AG04449 (cell line): ENCODE data around the gene DPY19L1.
"Not testable (repeated sequence)": the region's sequence is repeated elsewhere in the genome, so short reads cannot be mapped to it uniquely, and the experiment has no call there.

Experiments used
- CTCF ChIA-PET: fragments of 350-600 bp; formaldehyde crosslinking; extraction: SDS; loops from one replicate; lab custom pipeline; 2021; ENCODE audit warnings: antibody characterized with exemption; lab: Yijun Ruan, JAX
- POLR2A ChIA-PET: fragments of 400-600, 350-600 bp; formaldehyde crosslinking; extraction: SDS; loops from one replicate; lab custom pipeline; 2020; ENCODE audit warnings: antibody characterized with exemption, inconsistent platforms; lab: Yijun Ruan, JAX
- DNase-seq: peaks from one replicate; pipeline ENCODE4 v3.0.0-alpha.2; 2010; ENCODE audit warnings: low read depth, low spot score
- H3K4me3 ChIP-seq: 2 replicates; pipeline ENCODE4 v1.5.1; 2011; ENCODE audit warnings: low read depth, mild to moderate bottlenecking, control low read depth, low read length
- CTCF ChIP-seq: IDR thresholded peaks from one replicate; pipeline ENCODE4 v1.5.1; 2011; ENCODE audit warnings: mild to moderate bottlenecking, moderate library complexity, low read length, control low read depth, inconsistent platforms; ENCODE audit not compliant: insufficient read depth; ENCODE audit errors: missing control alignments

The DPY19L1 gene

GRCh38 chr7:35012160-35012559 lies 25.1 kb downstream of the DPY19L1 start:
- POLR2A ChIA-PET = no interaction called here
- no peak for DNase-seq
- CTCF ChIA-PET = no interaction called here

GRCh38 chr7:35011085-35011484 lies 26.2 kb downstream of the DPY19L1 start:
- no peak for TF ChIP-seq CTCF
- CTCF ChIA-PET = no interaction called here
- POLR2A ChIA-PET = no interaction called here

More at GRCh38 chr7:35012160-35012559, 25.1 kb downstream of the DPY19L1 start:
- no peak for TF ChIP-seq CTCF
- no peak overlapping the region for H3K4me3 ChIP-seq

GRCh38 chr7:35007768-35008167 lies 29.5 kb downstream of the DPY19L1 start:
- POLR2A ChIA-PET = no interaction called here
- no peak for TF ChIP-seq CTCF
- DNase-seq = no peak
- CTCF ChIA-PET = no interaction called here
- H3K4me3 ChIP-seq = no peak overlapping the region

More at GRCh38 chr7:35011085-35011484, 26.2 kb downstream of the DPY19L1 start:
- no peak overlapping the region for H3K4me3 ChIP-seq
- no peak for DNase-seq

- DNase-seq = no peak
- ChIA-PET POLR2A (no interaction called here), CTCF (no interaction called here)
- H3K4me3 ChIP-seq = no peak overlapping the region
- TF ChIP-seq CTCF = no peak
These were observed 32.7 kb downstream of the DPY19L1 start for GRCh38 chr7:35004531-35005095.

- no peak for TF ChIP-seq CTCF
- CTCF ChIA-PET = no interaction called here
- POLR2A ChIA-PET = no interaction called here
- peak; percentile 41 for DNase-seq
- no peak overlapping the region for H3K4me3 ChIP-seq
These were observed 33.5 kb downstream of the DPY19L1 start for GRCh38 chr7:35003679-35004303.

GRCh38 chr7:35003177-35003650 lies 34.1 kb downstream of the DPY19L1 start:
- CTCF ChIA-PET = interaction anchor here (0.8 kb wide), 1 partner anchor 8 kb away, joined by 3 read pairs; no protein-coding TSS in a partner anchor
- H3K4me3 ChIP-seq, POLR2A ChIA-PET, DNase-seq: not testable (repeated sequence)

GRCh38 chr7:34998335-34998734 lies 39.0 kb downstream of the DPY19L1 start:
- H3K4me3 ChIP-seq, DNase-seq, POLR2A ChIA-PET, CTCF ChIA-PET: not testable (repeated sequence)

GRCh38 chr7:34996423-34997090 lies 40.7 kb downstream of the DPY19L1 start:
- H3K4me3 ChIP-seq, DNase-seq, CTCF ChIA-PET, POLR2A ChIA-PET: not testable (repeated sequence)
